NCI-H82 treated with DMSO at 0.1 percent for 48 hours (cell line): ENCODE results near the gene RTP5.
"Not testable (repeated sequence)": the region's sequence is repeated elsewhere in the genome, so short reads cannot be mapped to it uniquely, and the experiment has no call there.

Source experiments
- DNase-seq: peaks from one replicate; lab custom pipeline; 2025; ENCODE audit not compliant: unreplicated experiment; lab: John Stamatoyannopoulos, UW

RTP5 gene

DNA sequence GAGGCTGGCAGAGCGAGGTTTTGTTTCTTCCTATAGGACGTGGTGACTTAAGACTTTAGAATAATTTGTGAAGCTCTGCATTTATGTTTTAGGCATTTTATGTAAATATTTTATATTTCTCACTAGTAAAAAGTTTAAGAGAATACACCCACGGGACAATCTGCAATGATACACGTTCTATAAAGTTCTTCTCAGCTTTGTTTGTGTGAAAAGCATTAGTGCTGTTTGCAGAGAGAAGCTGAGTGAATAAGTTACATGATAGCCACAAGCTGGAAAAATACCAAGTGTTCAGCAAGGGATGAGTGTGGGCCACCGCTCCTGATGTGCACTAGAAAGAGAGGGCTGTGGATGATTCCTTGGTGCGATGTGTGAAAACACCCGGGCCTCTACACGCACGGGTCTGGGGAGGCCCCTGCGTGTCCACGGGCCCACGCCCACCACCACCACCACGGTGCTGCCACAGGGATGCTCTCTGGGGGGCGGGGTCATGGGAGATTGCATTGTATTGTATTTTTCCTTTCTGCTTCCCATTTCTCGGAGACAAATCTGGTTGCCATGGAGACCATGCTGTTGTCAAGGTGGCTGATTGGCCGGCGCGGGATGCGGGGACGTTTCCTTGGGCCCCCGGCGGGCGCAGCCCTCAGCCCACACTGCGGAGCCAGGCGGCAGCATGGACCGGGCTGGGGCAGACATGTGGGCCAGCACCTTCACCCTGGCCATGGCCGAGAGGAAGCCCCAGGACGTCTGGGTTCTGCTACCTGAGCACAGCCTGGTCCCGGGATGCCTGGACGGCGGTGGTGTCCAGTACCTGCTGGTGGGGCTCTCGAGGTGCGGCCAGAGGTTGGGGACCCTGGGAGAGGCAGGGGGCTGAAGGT is at the start of gene RTP5:
TSS of gene RTP5 (plus strand) at position 643 of the 875 bp plus-strand sequence. CDS start at position 671, 28 bp downstream.
- no peak for DNase-seq

DNA sequence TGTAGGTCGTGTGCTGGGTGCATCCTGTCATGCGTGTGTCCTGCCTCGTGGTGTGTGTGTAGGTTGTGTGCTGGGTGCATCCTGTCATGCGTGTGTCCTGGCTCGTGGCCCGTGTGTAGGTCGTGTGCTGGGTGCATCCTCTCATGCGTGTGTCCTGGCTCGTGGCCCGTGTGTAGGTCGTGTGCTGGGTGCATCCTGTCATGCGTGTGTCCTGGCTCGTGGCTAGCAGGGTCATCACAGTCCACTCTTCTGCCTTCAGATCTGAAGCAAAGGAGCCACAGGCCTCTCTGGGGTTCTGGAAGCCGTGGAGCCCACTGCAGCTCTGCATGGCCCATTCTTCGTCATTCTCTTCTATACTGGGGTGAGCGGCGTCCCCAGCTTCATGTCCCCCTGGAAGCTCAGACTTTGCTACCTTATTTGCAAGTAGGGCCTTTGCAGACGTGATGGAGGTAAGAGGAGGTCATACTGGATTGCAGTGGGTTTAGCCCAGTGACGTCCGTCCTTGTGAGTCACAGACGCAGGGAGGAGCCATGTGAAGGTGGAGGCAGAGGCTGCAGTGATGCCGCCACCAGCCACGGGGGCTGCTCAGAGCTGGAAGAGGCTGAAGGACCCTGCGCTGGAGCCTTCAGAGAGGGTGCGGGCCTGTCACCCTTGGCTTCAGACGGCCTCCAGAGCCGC is 49.4 kb upstream of the RTP5 start:
- not testable (repeated sequence) for DNase-seq

DNA sequence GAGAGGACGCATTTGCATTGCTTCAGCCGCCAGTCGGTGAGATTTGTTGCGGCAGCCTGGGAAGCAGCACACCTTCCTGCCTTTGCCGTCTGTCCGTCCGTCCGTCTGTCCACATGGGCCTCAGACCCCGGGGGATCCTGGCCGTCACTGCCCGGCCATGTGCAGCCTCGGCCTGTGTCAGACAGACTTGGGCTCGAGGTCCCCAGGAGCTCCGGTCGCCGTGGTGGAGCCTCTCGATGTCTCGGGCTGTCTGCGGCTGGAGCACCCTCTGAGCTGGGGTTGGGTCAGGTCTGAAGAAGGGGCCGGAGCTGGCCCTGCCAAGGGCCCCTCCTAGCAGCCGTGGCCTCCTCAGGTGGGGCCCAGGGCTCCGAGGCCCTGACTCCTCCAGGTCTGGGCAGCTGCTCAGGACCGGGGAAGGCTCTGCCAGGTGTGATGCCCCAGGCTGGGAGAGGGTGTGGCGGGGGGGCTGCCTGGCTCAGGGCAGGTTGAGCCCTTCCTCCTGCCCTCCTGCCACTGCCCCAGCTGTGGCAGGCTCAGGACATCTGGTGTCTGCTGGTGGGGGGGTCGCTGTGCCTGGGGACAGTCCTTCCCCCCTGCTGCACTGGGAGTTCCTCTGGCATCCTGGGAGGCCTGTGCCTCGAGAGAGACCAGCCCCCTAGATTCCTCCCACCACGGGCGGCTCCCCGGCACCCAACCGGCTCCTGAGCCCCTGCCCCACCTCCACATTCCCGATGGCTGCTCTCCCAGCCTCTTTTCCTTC is 48.7 kb upstream of the RTP5 start:
- DNase-seq, result no peak

DNA sequence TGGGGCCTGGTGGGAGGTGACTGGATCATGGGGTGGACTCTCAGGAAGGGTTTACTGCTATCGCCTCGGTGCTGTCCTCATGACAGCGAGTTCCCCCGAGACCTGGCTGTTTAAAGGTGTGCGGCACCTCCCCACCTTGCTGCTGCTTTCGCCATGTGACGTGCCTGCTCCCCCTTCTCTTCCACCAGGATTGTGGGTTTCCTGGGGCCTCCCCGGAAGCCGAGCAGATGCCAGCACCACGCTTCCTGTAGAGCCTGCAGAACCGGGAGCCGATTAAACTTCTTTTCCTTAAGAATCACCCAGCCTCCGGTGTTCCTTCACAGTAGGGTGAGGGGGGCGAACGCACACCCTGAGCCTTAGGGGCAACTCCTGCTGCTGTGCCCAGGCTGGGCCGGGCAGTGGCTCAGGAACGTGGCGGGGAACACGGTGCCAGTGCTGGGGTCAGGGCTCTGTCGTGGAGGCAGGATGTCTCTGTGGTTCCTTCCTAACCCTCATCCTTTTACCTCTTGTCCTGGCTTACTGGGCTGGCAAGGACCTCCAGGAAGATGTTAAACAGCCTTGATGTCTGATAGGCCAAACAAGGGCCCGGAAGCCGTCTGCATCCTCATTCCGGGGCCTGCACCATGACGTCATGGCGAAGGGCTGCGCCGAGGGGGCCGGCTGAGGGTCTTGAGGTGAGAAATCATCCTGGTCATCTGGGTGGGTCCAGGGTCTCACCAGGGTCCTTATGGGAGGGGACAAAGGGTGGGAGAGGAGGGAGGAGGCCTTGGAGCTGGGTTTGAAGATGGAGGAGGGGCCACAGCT is 47.9 kb upstream of the RTP5 start:
- no peak for DNase-seq

DNA sequence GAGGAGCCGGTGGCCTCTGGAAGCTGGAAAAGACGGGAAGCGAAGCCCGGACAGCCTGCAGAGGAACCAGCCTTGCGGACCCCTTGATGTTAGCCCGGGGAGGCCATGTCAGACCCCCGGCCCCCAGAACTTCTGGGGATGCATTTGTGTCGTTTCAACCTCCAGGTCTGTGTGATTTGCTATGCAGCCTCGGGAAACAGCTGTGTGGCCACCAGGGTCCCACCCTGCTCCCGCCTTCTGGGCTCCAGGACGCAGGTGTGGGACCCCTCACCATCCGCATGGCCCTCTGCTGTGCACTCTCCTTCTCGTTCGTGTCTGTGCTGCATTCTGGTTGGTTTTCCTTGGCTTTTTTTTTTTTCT is 47.3 kb upstream of the RTP5 start:
- DNase-seq, result no peak

DNA sequence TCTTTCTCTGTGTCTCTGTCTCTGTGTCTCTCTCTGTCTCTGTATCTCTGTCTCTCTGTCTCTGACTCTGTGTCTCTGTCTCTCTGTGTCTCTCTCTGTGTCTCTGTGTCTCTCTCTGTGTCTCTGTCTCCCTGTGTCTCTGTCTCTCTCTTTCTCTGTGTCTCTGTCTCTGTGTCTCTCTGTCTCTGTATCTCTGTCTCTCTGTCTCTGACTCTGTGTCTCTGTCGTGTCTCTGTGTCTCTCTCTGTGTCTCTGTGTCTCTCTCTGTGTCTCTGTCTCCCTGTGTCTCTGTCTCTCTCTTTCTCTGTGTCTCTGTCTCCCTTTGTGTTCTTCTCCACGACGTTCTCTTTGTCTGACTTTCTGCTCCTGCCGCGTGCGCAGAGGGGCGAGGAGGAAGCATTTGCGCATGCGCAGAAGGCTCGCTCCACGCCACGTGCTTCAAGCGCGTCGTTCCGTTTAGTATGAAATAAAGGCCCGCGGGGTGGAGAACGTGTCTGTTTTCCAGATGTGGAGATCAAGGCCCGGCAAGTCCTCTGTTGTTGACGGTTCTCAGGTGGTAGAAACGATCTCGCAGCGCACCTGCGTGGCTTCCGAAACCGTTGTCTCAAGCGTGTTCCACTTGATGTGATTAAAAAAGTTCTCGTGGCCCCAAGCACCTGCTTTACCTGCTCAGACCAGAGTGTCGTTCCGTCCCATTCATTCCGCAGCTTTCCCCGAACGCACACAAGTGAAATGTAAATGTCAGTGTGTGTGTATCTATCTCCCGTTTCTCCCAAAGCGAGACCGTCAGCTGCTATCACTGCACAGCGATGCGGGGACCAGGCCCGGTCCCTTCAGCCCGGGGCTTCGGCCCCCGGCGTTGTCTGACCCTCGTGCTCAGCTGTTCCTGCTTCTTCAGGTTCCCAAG is 45.7 kb upstream of the RTP5 start:
- DNase-seq, result not testable (repeated sequence)

DNA sequence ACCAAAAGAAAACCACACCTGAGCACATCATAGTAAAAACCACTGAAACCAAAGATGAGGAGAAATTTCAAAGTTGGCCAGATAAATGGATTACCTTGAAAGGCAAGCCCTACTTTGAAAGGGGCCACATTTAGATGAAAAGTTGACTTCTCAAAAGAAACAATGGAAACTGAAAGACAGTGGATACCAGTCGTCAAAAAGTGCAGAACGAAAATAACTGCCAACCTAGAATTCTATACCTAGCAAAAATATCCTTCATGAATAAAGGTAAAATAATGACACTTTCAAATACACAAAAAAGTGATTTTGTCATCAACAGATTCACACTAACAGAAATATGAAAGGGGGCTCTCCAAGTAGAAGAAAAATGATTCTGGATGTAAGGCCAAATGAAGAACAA is 42.1 kb upstream of the RTP5 start:
- DNase-seq, result no peak

DNA sequence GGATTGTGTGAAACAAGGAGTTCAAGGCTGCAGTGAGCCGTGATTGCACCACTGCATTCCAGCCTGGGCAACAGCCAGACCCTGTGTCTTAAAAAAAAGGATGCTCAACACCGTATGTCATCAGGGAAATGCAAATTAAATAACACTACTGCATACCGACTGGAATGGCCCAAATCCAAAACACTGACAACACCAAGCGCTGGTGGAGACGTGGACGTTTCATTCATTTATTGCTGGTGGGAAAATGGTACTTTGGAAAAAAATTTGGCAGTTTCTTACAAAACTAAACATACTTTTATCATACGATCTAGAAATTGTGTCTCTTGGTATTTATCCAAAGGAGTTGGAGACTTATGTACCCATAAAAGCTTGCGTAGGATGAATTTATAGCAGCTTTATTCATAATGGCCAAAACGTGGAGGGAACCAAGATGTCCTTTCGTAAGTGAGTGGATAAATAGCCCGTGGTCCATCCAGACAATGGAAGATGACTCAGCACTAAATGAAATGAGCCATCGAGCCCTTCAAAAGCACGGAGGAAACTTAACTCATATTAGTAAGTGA is 36.3 kb upstream of the RTP5 start:
- no peak for DNase-seq

DNA sequence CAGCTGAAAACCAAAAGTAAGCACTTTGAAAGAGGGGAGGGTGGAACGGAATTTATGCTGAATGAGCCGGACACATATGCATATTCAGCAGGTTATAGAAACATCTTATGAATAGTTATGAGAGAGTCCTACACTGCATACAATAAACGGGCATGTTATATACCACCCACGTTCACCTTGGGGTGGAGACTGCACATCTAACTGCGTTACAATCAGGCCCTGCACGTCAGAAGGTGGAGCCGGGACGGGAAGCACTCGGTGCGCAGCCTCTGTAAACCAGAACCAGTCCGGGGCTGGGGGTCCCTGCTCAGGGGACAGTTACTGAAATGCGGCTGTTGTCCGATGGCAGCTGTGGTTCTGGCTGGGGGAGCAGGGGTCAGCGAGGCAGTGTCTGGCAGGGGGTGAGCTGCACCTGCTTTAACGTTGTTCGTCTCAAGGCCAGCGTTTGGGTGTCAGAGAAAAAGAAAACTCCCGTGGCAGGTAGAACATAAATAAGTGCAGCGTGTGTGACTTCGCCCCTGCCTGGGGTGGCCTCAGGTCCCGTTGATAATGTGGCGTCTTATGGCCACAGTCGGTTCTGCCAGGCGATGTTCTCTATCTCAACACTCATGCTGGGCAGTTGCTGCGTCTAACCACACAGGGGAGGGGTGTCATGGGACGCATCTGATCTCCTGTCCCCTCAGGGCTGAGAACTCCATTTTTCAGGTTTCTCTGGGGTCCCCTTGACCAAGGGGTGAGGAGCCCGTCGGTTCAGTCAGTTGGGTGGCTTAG is 35.6 kb upstream of the RTP5 start:
- not testable (repeated sequence) for DNase-seq

DNA sequence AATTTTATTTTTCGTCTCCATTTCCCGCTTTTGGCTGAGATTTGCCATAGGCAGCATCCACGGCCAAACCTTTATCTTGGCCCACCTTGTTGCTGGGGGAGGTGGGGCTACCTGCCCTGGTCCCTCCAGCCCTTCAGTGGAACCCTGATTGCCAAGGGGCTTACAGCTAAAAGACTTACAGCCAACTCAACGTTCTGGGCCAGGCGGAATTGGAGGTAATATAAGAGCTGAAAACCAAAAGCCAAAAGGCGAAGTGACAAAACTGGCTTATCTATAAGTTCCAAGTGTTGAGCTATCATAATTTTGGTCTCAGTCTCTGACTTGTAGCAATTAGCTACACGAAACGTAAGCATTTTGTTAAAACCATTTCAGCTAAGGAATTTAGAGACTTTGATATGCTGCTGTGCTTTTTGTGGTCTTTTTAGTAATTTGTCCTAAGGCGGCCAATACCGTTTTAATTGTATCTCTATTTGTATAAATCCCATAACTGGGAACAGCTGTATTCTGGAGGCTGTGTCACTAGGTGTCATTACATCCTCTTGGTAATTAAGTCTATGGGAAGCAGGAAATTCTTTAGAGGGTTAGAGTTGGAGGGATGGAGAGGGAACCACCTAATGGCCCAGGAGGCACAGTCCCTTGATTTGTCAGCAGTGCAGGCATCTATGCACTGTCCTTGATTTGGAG is 34.9 kb upstream of the RTP5 start:
- DNase-seq, result no peak

DNA sequence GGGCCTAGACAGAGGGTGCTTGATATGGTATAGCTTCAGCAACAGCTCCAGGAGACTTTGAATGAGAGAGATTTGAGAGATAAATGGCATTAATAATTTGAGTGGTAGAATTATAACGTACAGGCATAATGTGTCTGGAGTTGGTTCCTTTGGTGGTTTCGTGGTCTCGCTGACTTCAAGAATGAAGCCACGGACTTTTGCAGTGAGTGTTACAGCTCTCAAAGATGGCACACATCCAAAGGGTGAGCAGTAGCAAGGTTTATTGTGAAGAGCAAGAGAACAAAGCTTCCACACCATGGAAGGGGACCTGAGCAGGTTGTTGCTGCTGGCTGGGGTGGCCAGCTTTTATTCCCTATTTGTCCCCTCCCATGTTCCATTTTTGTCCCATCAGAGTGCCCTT is 33.9 kb upstream of the RTP5 start:
- DNase-seq, result no peak

DNA sequence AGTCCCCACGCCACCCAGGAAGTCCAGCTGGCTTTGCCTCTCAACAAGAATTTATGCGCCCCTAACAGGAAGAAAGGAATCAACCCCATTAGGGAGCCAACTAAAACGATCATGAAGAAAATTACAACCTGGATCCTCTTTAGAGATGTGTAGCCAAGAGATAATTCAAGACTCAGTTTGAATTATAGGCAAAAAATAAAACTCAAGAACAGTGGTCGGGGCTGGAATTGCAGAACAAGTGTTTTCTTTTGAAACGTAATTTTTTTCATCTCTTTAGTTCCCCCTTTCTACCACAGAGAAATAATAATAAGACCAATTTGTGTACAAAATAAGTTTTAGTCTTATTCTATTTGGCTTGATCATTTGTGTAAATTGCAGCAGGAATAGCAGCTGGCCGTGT is 33.2 kb upstream of the RTP5 start:
- DNase-seq, result no peak

DNA sequence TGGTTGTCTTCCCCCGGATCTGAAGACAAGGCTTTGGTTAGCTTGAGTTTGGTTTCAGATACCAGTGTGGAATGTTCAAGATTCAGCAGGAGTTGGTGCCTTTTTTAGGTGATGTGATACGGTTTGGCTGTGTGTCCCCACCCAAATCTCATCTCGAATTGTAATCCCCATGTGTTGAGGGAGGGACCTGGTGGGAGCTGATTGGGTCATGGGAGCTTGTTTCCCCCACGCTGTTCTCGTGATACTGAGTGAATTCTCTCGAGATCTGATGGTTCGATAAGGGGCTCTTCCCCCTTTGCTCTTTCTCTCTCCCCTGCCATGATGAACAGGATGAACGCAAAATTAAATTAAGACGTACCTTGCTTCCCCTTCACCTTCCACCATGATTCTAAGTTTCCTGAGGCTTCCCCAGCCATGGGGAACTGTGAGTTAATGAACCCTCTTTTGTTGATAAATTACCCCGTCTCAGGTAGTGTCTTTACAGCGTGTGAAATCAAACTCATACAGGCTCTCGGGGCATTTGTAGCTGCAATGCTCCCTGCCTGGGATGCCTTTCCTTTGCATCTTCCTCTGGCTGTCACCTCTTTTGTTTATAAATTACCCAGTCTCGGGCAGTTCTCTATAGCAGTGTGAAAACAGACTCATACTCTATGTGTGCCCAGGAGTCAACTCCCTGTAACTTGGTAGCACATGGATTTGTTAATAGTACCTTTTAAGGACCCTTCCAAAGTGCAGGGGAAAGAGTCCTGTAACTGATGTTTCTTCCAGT is 32.1 kb upstream of the RTP5 start:
- no peak for DNase-seq

DNA sequence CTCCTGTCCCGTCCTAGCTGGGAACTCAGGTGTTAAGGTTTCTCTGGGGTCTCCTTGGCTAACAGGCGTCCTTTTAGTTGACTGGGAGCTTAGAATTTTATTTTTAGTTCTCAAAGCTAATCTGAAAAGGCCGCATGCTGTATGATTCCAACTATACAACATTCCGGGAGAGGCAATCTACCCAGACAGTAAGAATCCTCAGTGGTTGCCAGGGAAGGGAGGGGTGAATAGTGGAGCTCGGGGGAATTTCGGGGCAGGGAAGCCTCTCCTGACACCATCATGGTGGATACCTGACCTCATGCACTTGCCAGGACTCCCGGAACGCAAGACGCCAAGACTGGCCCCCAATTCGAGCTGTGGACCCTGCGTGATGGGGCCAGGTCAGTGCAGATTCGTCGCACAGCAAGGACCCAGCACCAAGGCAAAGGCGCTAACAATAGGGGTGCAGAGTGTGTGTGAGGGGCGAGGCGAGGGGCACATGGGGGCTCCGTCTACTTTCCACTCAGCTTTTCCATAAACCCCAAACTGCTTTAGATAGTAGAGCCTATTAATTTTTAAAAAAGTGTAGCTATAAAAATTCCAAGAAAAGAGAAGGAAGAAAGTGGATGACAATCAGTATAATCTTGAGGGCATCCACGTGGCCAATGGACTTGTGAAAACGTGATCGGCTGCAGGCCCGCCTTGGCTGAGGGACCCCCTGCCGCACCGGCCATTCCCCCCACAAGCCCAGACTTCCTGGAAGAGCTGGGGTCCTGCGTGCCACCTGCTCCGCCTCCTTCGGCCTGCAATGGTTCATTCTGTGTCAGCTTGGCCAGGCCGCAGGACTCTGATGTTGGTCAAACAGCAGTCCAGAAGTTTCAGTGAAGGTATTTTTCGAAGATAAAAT is 28.1 kb upstream of the RTP5 start:
- no peak for DNase-seq

DNA sequence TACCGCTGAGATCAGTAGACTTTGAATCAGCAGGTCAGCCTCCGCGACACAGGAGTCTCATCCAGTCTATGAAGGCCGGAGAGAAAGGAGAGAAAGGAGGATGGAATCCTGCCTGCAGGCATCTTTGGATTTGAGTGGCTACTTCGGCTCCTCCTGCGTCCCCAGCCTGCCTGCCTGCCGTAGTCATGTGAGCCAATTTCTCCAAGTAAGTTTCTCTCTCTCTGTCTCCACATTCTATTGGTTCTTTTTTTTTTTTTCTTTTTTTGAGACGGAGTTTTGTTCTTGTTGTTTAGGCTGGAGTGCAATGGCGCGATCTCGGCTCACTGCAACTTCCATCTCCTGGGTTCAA is 27.5 kb upstream of the RTP5 start:
- no peak for DNase-seq

DNA sequence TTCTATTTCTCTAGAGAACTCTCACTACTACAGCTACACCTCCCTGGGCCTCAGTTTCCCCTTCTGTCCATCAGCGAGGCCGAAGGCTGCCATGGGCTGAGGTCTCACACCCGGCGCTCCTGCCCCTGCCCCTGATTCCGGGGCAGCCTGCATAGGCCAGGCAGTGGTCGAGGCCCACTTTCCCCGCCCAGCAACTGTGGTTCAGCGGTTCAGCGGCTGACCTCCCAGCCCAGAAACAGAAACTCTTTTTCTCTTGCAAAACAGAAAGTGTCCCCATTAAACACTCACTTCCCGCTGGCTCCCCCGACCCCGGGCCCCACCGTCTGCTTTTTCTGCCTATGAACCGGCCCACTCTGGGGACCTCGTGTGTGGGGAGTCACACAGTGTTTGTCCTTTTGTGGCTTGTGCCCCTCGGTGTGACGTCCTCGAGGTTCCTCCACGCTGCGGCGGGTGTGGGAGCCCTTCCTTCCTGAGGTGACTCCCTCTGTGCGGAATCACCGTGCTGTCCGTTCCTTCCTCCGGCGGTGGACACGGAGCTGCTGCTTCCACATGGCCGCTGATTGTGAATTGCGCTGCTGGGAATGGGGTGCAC is 26.8 kb upstream of the RTP5 start:
- no peak for DNase-seq
